ENCODE results near the gene FBXO24. TPM values are rescaled to one million over a fixed set of nuclear protein-coding genes. Genes with fewer than 3 reads are reported as not detected.

Gene FBXO24
- total and polyA plus RNA-seq, 10 of the 15 experiments (the other 5 are each of a cell fraction or from before 2014, with no cell fraction given) = 0.11 to 0.96 (median 0.27) TPM; not detected in 4

DNA sequence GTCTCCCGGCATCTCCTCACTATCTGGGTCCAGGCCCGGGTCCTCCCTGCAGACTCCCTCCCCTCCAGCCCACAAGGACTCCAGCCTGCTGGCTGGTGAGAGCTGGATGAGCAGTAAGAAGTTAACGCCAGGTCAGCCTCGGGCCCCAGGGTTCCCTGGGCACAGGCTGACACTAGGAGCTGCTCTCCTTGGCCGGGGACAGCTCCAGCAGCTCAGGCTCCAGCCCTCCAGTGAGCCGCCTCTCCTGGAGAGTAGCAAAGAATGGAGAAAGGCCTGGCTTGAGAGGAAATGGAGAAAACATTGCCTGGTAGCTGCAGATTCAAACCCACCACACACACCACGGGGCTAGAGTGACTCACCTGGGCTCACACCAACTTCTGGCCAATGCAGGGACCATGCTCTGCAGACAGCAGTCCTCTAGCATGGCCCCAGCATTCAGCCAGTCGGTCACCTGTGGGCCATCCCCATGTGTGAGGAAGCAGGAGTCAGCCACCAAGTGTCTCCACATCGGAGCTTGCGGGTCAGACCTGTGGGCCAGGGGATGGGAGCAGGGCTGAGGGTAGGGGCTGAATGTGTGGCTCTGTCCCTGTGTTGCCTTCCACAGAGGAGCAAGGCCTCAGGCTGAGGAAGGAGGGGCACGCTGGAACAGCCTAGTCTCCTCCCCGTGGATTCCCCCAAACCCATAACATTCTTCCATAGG lies 18.9 kb upstream of the FBXO24 start:
- no peak overlapping the region for H3K4me2 ChIP-seq (ENCODE audit: control insufficient read depth, insufficient read depth)
- peaks cover 10 to 14% of the 10 kb centered on the region in 2 experiments; a peak in 3 of 4 replicates for H3K36me3 ChIP-seq (ENCODE audit: control insufficient read depth in 2 of 2, insufficient read depth in 2 of 2, low read length in 1 of 2)
- no peaks in the 10 kb centered on the region for H3K9me3 ChIP-seq (replicated peaks; ENCODE audit: control insufficient read depth, insufficient read depth, low read length)
- in situ Hi-C loops (cut with MboI) = no loop called here
- ChIA-PET RAD21 (ENCODE audit: unreplicated experiment) (interaction anchor here (1.0 kb wide), 1 partner anchor 17 kb away, joined by 3 read pairs; no protein-coding TSS in a partner anchor), POLR2A (no interaction called here), SMC1A (ENCODE audit: uncharacterized antibody, unreplicated experiment) (no interaction called here), CTCF (interaction anchor here (0.8 to 12.6 kb wide), 5 partner anchors 17 to 124 kb away, joined by 3 to 190 read pairs (median 5); partner anchors contain the start of genes FBXO24 and LRCH4)
- no peaks in the 10 kb centered on the region for H3K27me3 ChIP-seq (replicated peaks in 1 of 2; ENCODE audit: control insufficient read depth in 2 of 2, insufficient read depth in 2 of 2, low read length in 1 of 2)
- no peak for ATAC-seq
- H3K4me3 ChIP-seq = no peak overlapping the region
- H4K20me1 ChIP-seq (ENCODE audit: control insufficient read depth, insufficient read depth) = no peaks in the 10 kb centered on the region
- no peak overlapping the region for H3K9ac ChIP-seq (ENCODE audit: control insufficient read depth, insufficient read depth, low read length)
- no peaks in the 10 kb centered on the region for H3K79me2 ChIP-seq (ENCODE audit: control insufficient read depth, insufficient read depth, low read length)
- H3K4me1 ChIP-seq (ENCODE audit: control insufficient read depth, insufficient read depth, low read length) = peaks cover 30% of the 10 kb centered on the region
- H2AFZ ChIP-seq (ENCODE audit: control insufficient read depth, low read depth, low read length) = no peak overlapping the region
- no peak overlapping the region for H3K27ac ChIP-seq (ENCODE audit: control insufficient read depth, insufficient read depth)
- intact Hi-C loops (cut with micrococcal nuclease; ENCODE audit: unreplicated experiment) = no loop called here
- TF ChIP-seq PML (IDR thresholded peaks at IDR 0.05; ENCODE audit: low read length) (0 out of 2 replicates have a peak, but pooled peaks have one; percentile 27), POLR2A (IDR thresholded peaks at IDR 0.05; ENCODE audit: low read depth, low read length) (peak; percentile 59), KDM1A (IDR thresholded peaks at IDR 0.05; ENCODE audit: borderline replicate concordance) (no peak)
- WGBS (ENCODE audit: insufficient coverage, insufficient replicate concordance, low lambda C conversion rate, missing lambda C conversion rate) = 66% methylated on average over 12 of the region's 12 CpGs
- TSS peak; percentile 32 for BruUV-seq (replicated peaks)
- no peak for FAIRE-seq
- no peak for DNase-seq (ENCODE audit: low read depth, low spot score)

DNA sequence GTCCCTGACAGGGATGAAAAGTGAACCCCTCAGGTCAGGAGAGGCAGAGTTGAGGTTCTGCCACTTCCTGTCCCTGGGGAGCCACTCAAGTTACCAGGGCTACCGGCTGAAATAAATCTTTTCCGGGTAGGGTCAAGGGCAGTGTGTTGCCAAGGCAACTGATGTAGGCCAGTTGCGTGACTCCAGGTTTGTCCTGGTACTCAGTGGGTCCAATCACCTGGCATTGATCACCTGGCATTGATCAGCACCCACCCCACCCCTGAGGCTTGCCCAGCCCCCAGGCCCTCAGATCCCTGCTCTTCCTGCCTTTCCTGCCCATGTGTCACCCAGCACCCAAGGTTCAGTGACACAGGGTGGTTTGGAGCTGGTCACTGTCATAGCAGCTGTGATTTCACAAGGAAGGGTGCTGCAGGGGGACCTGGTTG lies 18.4 kb upstream of the FBXO24 start:
- Histone ChIP-seq H3K27ac (ENCODE audit: control insufficient read depth, insufficient read depth) (no peak overlapping the region), H2AFZ (ENCODE audit: control insufficient read depth, low read depth, low read length) (no peak overlapping the region), H3K27me3 (replicated peaks in 1 of 2; ENCODE audit: control insufficient read depth in 2 of 2, insufficient read depth in 2 of 2, low read length in 1 of 2) (no peaks in the 10 kb centered on the region), H3K36me3 (ENCODE audit: control insufficient read depth in 2 of 2, insufficient read depth in 2 of 2, low read length in 1 of 2) (peaks cover 10 to 14% of the 10 kb centered on the region in 2 experiments; a peak in 3 of 4 replicates), H3K4me3 (no peak overlapping the region), H3K9me3 (replicated peaks; ENCODE audit: control insufficient read depth, insufficient read depth, low read length) (no peaks in the 10 kb centered on the region), H3K4me1 (ENCODE audit: control insufficient read depth, insufficient read depth, low read length) (peaks cover 30% of the 10 kb centered on the region), H4K20me1 (ENCODE audit: control insufficient read depth, insufficient read depth) (no peaks in the 10 kb centered on the region), H3K9ac (ENCODE audit: control insufficient read depth, insufficient read depth, low read length) (no peak overlapping the region), H3K79me2 (ENCODE audit: control insufficient read depth, insufficient read depth, low read length) (no peaks in the 10 kb centered on the region), H3K4me2 (ENCODE audit: control insufficient read depth, insufficient read depth) (no peak overlapping the region)
- ATAC-seq = peak; percentile 32
- POLR2A ChIA-PET = no interaction called here
- 2% methylated on average over 3 of the region's 3 CpGs for WGBS (ENCODE audit: insufficient coverage, insufficient replicate concordance, low lambda C conversion rate, missing lambda C conversion rate)
- RAD21 ChIA-PET (ENCODE audit: unreplicated experiment) = no interaction called here
- no TSS peak for BruUV-seq (replicated peaks)
- DNase-seq (ENCODE audit: low read depth, low spot score) = no peak
- intact Hi-C loops (cut with micrococcal nuclease; ENCODE audit: unreplicated experiment) (no loop called here), in situ Hi-C loops (cut with MboI) (no loop called here)
- CTCF ChIA-PET = interaction anchor here (1.1 to 12.6 kb wide), 3 partner anchors 18 to 124 kb away, joined by 3 to 190 read pairs (median 5); partner anchors contain the start of genes FBXO24 and LRCH4
- SMC1A ChIA-PET (ENCODE audit: uncharacterized antibody, unreplicated experiment) = interaction anchor here (0.9 kb wide), 1 partner anchor 19 kb away, joined by 3 read pairs; the partner anchor contains the start of gene FBXO24
- no peak for FAIRE-seq
- no peak for TF ChIP-seq MYC (IDR thresholded peaks at IDR 0.05; ENCODE audit: insufficient read depth, insufficient read length, insufficient replicate concordance, low read length, severe bottlenecking)
- no peak for TF ChIP-seq MEF2A (IDR thresholded peaks at IDR 0.05; ENCODE audit: insufficient read depth, low read depth, low read length)
- TF ChIP-seq, protein P1, sequence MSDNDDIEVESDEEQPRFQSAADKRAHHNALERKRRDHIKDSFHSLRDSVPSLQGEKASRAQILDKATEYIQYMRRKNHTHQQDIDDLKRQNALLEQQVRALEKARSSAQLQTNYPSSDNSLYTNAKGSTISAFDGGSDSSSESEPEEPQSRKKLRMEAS (IDR thresholded peaks at IDR 0.05; ENCODE audit: low read depth, low read length) = no peak
- TF ChIP-seq, protein P2, sequence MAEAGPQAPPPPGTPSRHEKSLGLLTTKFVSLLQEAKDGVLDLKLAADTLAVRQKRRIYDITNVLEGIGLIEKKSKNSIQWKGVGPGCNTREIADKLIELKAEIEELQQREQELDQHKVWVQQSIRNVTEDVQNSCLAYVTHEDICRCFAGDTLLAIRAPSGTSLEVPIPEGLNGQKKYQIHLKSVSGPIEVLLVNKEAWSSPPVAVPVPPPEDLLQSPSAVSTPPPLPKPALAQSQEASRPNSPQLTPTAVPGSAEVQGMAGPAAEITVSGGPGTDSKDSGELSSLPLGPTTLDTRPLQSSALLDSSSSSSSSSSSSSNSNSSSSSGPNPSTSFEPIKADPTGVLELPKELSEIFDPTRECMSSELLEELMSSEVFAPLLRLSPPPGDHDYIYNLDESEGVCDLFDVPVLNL (IDR thresholded peaks at IDR 0.05; ENCODE audit: low read depth, low read length) = no peak
- no peak for TF ChIP-seq IKZF1 (conservative IDR thresholded peaks at IDR 0.05)
- TF ChIP-seq HDAC2 (IDR thresholded peaks at IDR 0.05) = no peak
- no peak for TF ChIP-seq FOS (IDR thresholded peaks at IDR 0.05; ENCODE audit: borderline replicate concordance, extremely low read depth, insufficient read length)
- TF ChIP-seq SPI1 (IDR thresholded peaks at IDR 0.05; ENCODE audit: borderline replicate concordance, insufficient read depth, low read depth, low read length) = 0 out of 2 replicates have a peak, but pooled peaks have one; percentile 6
- no peak for TF ChIP-seq NFXL1 (IDR thresholded peaks at IDR 0.05; ENCODE audit: borderline replicate concordance)

Measured in GM12878 (cell line).